HG02678 (cell line): Measurements from ENCODE around the gene BEND2.
"Not testable (repeated sequence)": the region's sequence is repeated elsewhere in the genome, so short reads cannot be mapped to it uniquely, and the experiment has no call there.

Source experiments
- ATAC-seq: cut with Tn5 transposase; IDR thresholded peaks from one replicate; pipeline ENCODE4 v1.9.1; 2021; ENCODE audit warnings: mild to moderate bottlenecking, moderate library complexity; ENCODE audit not compliant: unreplicated experiment

Gene BEND2

GRCh38 chrX:18220786-18221185, at the start of gene BEND2:
Gene BEND2 (minus strand): TSS chrX:18220886. CDS start chrX:18220750, 136 bp downstream.
- no peak for ATAC-seq

DNA sequence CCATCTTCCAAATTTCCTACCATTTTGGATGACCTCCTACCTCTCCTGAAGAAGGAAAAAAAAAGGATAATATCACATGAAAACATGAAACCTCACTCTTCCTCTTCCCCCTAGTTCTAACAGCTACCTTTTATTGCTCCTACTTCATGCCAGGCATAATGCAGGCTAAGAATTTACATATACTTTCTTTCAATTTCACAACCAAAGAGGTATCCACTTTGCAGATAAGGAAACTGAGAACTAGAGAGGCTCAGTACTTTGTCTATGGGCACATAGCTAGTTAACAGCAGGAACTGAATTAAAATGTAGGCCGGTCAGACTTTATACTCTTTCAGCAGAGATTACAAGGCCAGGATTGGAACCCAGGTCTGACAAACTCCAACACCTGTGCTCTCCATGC, 34.4 kb upstream of the BEND2 start:
- ATAC-seq = no peak

GRCh38 chrX:18252644-18253359, 32.1 kb upstream of the BEND2 start:
- ATAC-seq = no peak

DNA sequence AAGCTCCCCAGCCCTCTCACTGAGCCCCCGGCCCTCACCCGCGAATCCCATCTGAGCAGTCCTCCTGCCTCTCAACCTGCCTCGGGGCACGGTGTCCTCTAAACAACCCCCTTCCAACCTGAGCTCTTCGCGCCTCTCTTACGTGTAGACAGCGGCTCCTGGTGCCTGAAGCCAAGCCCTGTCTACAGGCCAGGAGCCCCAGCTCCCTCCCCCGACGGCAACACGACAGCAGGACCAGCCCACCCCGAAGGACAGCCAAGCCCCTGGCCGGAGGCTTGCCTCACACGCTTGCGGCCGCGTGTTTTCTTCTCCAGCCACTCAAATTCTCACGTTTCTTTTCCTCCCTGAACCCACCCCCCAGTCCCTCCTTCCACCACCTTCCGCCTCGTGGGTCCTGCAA, 9.0 kb upstream of the BEND2 start:
- ATAC-seq = not testable (repeated sequence)

DNA sequence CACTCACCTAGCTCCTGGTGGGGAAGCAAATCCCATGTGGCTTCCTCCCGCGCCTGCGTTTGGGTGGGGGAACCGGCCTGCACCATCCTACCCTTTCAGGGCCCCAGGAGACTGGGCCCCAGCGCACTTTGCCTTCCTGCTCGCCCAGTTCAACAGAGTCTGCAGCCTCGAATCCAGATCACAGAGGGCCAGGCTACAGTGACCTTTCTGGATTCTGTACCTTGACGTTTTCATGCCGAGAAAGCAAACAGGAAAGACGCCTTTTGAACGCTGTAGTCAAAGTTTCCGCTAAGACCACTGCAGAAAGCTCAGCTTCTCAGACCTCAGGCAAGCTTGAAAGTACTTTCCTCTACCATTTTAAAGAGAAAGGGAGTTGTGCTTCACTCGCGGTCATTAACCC, 7.4 kb upstream of the BEND2 start:
- no peak for ATAC-seq

DNA sequence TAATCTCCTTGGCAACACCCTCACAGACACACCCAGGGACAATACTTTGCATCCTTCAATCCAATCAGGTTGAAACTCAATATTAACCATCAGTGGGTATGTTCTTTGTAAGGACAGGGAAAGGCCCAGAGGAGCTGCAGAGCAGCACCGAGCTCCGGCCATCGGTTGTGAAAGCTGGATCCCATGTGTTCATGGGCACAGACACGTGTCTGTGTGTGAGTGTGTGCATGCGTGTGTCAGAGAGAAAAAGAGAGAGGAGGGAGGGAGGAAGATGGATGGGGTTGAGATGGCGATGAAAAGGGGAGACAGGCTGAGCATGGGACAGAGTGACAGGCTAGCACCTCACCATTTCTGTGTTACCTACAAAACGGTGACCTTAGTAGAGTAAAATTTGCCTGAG, 6.8 kb upstream of the BEND2 start:
- no peak for ATAC-seq

GRCh38 chrX:18210470-18210869, 10.2 kb downstream of the BEND2 start:
- no peak for ATAC-seq

GRCh38 chrX:18206657-18207056, 14.0 kb downstream of the BEND2 start:
- ATAC-seq = no peak

DNA sequence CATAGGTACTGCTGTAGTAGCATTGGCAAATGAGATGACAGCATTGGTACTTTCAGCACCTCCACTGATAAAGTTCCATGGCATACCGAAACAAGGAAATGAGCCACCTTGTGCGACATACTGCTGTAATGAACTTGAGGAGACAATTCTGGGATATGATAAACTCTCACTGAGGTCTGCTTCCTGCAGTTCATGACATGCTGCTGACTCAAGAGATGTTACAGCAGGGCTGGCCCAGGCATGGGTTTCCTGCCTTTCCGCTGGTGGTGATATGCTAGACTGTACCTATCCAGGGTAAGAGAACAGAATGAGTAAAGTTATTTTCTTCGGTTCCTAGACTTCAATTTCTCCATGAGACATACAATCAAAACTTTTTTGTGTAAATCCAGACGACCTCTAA, 17.1 kb downstream of the BEND2 start:
- ATAC-seq = no peak

DNA sequence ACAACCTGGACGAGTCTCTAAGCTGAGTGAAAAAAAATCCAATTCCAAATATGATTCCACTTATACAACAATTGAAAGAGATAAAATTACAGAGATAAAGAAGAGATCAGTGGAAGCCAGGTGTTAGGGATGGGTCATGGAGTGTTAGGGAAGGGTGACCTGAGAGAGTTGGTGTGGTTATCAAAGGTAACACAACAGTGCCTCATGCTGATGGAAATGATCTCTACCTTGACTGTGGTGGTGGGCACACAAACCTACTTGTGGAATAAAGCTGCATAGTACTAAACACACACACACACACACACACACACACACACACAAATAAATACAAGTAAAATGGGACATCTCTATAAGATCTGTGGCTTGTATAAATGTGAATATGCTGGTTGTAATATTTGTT, 26.0 kb downstream of the BEND2 start:
- no peak for ATAC-seq

DNA sequence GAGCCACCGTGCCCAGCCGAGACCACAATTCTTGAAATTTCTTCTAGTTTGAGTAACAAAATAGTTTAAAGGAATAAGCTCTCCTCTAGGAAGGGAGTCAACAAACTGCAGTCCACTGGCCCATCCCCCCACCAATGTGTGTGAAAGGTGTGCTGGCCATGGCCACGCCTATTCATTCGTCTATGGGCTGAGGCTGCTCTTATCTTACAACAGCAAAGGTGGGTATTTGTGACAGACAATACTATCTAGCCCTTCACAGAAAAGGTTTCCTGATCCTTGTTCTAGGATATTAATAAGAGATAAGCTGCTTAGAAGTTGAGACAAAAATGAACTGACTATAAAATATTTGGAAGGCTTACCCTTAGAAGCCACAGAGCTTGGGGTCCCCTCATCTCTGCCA, 41.2 kb downstream of the BEND2 start:
- no peak for ATAC-seq

GRCh38 chrX:18174971-18175370, 45.7 kb downstream of the BEND2 start:
- ATAC-seq = no peak

GRCh38 chrX:18174209-18174608, 46.5 kb downstream of the BEND2 start:
- ATAC-seq = no peak

DNA sequence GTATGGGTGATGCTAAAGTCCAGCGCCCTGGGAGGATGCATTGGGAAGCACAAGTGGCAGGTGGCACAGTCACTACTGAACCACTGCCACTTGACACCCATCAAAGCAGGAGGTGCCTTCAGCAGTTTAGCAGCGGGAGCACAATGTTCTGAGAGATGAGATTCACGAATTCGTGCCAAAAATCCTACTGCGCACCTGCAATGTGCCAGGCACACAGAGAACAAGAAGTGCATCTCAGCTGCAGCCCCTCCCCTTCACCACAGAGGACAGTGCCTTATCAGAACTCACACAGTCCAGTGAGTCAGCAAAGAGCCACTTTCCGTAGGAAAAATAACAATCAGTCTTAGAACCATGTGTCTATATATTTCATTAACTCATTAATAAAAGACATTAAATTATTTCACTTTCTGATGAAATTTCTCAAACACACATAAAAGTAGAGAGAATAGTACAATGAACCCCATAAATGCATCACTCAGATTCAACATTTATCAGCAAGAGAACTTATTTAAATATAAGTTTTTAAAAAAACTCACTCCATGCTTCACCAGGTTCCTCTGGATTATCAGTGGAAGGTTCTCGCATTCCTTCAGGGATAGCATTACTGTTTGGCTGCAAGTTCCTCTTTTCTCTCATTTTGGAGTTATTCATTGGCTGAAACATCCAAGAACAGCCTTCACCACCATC, 47.0 kb downstream of the BEND2 start:
- ATAC-seq = no peak

- ATAC-seq = no peak
Measured at GRCh38 chrX:18172970-18173369, 47.7 kb downstream of the BEND2 start.

- no peak for ATAC-seq
Measured at GRCh38 chrX:18170910-18171309, 49.8 kb downstream of the BEND2 start.

GRCh38 chrX:18166068-18166467, 54.6 kb downstream of the BEND2 start:
- no peak for ATAC-seq

- no peak for ATAC-seq
Measured at GRCh38 chrX:18160369-18160768, 60.3 kb downstream of the BEND2 start.

DNA sequence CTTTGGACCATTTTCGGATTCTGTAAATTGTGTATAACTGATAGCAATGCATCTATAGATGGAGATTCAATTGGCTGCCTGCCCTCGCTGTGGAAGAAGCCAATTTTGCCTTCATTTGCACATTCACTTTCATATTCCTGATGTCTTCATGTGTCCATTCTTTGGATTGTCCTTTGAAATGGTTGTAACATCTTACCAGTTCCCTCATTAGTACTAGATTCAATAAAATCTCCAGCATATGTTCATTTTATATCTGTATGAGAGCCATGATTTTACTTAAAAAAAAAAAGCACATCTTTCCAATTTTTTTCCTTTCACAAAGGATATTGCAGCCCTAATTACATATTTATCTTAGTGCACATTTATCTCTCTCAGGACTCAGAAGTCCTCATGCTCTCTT, 61.7 kb downstream of the BEND2 start:
- no peak for ATAC-seq

DNA sequence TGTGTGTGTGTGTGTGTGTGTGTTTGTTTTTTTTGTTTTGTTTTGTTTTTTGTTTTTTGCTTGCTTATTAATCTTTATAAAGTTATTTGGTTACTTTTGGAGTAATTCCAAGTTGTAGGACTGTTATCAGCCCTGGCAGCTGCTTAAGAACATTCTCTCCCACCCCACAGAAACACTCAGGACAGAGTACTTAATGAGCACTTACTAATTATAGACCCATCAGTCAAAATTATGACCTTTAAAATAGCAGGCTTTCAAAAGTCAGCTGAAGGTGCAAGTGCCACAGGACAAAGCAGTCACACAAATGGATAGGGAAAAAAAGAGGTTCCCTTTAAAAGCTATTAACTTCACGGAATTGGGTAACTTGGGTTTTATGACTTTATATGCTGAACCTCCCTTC, 69.0 kb downstream of the BEND2 start:
- ATAC-seq = no peak

DNA sequence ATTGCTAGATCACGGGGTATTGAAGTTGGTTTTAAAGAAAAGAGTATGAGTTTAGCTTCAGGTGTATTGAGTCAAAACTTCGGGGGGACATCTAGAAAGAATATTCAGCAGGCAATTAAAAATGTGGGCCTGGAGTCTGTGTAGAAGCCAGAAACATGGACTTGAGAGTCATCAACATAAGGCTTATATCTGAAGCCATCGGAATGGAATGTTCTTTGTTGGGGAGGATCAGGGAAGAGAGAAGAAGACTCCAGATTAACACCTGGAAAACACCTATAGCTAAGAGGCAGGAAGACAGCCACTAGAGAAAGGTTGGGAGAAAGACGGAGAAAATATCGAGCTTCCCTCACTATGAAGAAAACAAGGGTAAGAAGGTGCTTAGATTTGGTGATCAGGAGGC, 69.5 kb downstream of the BEND2 start:
- ATAC-seq = no peak

DNA sequence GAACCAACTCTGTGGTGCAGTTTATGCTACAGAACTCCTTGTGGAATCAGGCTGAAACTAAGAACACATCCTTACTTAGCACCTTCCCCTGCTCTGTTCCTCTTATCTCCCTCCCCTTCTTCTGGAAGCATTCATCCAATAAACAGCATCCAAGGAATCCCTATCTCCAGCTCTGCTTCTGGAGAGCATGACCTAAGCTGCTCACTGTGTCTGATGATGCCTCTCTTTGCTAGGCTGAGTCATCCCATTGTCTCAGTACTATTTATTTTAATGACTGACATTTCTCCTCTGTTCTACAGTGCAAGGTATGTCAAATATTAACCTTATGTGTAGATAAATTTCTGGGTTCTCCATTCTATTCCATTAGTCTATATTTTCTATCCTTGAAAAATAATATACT, 71.2 kb downstream of the BEND2 start:
- no peak for ATAC-seq

DNA sequence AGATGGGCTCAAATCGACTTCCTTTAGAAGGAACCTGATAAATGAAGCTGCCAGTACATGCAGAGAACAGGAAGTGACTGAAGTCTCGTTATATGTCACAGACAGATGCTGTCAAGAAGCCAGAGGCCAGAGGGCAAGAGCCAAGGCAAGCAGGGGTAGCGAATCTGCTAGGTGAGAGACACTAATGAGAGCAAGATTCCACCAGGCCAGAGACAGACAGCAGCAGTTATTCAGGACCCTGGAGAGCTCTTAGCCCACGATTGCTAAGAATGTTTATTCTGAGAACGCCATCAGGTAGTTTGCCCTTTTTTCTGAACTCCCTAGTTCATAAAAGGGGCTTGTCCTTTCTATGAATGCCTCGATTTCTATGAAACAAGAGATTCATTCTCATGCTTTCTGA, 73.7 kb downstream of the BEND2 start:
- no peak for ATAC-seq
